GM21447 (cell line): ENCODE data around the gene XRCC4.
"Not testable (repeated sequence)": the region's sequence is repeated elsewhere in the genome, so short reads cannot be mapped to it uniquely, and the experiment has no call there.

Experiments
- ATAC-seq: cut with Tn5 transposase; IDR thresholded peaks from one replicate; pipeline ENCODE4 v1.9.1; 2021; ENCODE audit not compliant: unreplicated experiment

XRCC4 gene

DNA sequence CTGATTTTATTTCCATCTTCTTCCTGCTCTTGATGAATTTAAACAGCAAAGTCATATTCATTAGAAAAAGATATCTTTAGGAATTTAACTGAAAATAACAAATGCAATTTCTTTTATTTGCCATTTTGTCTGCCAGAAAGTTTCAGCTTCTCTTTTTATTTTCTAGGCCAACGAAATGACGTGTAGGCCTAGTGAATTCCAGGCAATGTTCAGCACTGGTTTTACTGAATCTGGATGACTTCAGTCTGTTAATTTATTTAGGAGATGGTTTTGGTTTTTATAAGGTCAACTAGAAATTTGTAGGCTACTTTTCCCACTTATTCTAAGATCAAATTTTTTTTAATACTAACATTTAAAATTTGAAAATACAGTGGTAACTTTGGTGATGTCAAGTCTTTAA is 265.1 kb downstream of the XRCC4 start:
- no peak for ATAC-seq

DNA sequence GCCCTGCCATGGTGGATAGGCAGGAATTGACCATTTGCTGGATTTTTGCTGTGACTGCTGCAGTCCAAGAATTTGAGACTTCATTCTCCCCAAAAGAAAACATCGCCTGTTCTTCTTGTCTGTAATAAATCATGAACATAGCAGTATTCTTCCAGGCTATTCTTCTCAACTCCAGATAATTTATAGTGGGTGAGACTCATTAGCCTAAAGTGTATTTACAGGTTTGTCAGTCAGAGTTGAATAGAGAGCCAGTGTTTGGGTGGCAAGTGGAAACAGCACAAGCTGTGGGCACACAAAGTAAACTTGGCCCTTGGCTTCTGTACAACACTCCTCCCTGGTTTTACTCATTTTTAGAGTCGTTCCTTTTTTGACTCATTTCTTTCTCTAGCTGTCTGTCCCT is 266.0 kb downstream of the XRCC4 start:
- ATAC-seq: no peak

DNA sequence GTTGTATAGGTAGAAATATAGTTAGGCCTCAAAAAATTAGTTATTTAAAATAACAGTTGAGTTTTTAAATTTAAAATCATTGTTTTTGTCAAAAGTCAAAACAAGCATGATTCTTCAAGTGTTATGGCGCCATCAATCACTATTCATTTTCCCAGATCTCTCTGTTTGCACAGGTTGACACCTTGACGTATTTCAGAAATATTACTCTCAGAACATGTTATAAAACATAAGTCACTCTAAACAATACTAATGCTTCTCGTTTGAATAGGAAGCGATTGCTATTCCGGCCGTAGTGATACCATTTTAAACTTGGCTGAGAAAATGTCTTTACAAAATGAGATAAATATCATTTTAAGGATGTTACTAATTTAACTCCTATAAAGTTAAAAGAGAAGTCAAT is 268.1 kb downstream of the XRCC4 start:
- ATAC-seq: no peak

DNA sequence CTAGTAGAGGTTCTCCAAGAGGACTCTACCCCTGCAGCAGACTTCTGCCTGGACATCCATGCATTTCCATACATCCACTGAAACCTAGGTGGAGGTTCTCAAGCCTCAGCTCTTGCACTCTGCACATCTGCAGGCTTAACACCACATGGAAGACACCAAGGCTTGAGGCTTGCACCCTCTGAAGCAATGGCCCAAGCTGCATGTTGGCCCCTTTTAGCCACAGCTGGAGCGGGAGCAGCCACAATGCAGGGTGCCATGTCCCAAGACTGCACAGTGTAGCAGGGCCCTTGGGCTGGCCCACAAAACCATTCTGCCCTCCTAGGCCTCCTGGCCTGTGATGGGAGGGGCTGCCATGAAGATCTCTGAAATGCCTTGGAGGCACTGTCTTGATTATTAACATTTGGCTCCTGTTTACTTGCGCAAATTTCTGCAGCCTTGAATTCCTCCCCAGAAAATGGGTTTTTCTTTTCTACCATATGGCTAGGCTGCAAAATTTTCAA is 271.0 kb downstream of the XRCC4 start:
- no peak for ATAC-seq

DNA sequence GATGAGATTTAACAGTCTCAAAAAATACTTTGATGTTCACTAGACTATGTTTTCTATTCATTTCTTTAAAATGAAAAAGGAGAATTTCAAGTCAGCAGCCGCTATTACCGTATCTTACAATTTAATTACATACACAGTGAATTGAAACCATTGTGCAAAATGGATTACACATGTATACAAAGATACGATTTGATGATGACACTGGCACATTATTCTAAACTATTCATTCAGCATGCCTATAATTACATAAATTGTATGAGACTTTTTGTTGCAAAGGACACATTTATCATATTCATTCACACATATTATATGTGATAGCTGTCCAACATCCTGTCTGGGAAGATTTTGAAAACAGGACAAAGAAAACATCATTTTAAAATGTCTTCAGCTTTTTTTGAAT is 275.9 kb downstream of the XRCC4 start:
- no peak for ATAC-seq

DNA sequence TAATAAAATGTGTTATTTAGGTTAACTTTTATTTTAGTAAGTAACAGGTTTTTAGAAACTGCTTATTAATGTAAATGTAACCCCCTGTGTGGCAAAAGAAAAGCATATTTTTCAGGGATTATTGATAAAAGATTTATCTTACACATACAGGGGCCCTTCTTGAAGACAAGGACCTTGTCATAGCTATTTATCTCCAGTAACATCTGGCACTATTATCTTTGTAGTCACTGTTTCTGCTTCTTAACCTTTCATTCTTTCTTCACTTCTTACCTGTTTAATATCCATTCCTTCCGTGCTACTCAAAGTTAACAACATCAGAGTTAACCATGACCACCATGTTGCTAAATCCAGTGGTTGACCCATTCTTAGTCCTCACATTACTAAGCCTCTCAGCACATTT is 276.4 kb downstream of the XRCC4 start:
- ATAC-seq: no peak

DNA sequence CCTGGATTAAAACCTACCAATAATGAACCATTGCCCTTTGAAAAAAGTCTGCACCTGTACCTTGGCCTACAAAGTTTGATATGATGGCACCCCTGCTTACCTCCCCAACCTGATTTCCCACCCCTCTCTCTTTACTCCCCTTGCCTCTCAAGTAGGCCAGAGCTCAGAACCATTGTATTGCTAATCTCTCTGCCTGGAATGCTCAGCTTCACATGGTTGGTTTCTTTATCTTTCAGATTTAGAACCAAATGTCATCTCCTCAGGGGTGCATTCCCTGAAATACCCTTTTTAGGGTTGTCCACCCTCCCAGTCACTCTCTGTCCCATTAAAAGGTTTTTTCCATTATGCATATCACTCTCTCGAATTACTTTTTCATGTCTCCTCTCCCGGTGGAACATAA is 277.6 kb downstream of the XRCC4 start:
- no peak for ATAC-seq

DNA sequence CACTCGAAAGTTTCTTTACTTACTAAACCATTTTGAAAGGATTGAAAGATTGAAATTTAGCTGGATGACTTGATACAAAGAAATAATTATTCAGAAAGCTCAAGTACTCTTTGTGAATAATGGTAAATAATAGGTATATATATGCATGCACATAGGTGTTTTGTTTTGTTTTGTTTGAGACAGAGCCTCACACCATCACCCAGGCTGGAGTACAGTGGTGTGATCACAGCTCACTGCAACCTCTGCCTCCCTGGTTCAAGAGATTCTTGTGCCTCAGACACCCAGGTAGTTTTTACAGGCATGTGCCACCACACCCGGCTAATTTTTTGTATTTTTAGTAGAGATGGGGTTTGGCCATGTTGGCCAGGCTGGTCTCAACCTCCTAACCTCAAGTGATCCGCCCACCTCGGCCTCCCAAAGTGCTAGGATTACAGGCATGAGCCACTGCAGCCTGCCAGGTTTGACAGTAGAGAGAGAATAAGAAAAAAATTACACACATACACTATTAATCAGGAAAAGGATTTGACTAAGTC is 278.2 kb downstream of the XRCC4 start:
- ATAC-seq: not testable (repeated sequence)

DNA sequence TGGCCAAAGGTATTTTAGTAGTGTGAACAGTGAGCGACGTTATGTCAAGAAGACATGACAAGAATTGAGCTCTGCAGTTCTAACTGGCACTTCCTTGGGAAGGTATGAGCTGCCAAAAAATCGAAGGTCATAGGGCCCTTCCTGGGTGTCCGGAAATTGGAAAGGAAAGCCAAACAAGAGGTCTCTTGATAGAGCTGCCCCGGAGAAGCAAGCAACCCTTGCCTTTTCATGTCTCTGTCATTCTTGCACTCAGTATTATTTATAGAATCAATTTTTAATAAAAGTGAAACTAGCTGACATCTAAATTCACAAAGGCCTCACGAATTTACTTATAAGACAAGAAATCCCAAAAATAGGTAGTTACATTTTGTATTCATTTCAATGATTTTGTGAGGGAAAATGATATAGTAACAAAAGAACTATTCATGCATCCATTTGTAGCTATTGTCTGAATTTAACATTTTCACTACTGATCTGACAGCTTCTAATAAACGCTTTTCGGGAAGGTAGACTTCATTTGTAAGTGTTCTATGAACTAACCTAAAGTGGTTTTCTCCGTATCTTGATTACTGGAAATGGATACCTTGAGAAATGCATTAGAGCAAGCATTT is 280.4 kb downstream of the XRCC4 start:
- ATAC-seq: no peak

DNA sequence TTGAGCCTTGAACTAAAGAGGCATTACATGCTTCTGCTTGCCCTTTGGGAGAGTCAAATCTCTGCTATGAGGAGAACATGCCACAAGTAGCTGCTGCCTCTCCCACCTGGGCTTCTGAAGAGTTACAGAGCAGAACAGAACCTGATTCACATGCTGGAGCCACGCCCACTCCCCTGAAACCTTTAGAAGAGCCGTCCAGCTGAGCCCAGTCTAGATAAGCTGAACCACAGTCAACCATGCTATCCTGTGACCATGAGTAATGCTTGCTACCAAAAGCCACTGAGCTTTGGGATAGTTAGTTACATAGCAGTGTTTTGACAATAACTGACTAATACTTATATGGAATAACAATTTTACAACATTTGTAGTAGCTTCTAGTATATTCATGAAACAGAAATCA is 283.2 kb downstream of the XRCC4 start:
- ATAC-seq: no peak

DNA sequence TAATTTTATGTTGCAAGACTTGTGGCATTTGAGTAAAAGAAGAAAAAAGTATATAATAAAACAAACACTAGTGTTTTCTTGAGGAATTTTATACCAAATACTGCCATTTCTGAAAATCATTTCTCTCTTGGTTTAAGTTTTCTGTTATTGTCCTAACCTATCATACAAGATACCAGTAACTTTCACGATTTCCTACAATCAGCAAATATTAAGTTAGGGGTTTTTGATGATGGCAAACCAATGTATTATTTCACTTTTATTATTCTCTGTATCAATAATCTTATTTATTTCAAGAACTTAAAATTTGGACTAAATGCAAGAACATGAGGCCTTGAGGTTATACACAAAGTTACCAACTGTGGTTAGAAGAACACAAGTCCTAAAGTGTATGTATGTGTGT is 285.2 kb downstream of the XRCC4 start:
- ATAC-seq: no peak

DNA sequence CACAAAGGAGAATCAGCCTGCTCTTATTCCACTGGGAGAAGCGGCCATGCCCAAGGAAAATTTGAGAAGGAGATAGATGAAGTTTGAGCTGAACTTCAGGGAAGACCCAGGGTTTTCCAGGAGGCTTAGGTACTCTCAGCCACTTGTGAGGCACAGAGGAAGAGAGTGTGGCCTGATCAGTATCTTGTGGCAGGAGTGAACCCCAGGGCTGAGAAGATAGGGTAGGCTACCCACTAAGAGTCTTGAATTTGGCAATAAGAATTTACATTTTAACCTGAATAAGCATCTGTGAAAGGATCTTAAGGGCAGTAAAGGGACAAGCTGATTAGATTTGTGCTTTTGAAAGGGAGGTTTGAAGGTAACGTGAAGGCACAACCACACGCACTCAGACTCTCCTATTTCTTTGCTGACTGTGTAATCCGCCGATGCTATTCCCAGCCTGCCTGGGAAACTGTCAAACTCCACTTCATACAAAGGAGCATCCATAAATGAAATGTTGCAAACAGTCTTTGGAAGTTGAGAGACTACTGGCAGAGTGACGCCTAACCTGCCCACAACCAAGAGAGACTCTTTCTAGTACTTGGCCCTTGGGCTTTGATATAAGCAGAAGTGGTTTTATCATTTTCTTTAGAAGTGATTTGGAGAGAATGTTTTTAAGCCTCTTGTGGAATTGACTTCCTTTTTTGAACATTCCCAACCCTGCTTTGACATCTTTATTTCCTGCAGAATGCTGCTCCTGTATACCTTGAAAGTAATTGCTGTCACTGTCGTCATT is 286.0 kb downstream of the XRCC4 start:
- ATAC-seq: no peak

DNA sequence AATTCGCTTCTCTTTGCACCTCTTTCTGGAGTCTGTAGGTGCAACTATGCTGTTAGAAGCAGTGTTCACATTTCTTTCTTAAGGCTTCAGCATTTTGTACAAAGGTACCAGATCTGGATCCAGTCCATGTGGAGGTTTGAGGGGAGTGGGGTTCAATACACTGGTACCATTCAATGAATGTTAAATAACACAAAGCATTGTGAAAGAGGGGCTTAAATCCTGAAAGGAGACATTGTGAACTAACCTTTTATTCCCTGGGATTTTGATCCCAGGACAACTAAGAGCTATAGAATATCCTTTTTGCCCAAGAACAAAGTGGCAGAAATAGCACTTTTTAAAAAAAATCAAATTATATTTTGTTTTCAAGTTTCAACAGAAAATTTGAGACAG is 286.5 kb downstream of the XRCC4 start:
- no peak for ATAC-seq

DNA sequence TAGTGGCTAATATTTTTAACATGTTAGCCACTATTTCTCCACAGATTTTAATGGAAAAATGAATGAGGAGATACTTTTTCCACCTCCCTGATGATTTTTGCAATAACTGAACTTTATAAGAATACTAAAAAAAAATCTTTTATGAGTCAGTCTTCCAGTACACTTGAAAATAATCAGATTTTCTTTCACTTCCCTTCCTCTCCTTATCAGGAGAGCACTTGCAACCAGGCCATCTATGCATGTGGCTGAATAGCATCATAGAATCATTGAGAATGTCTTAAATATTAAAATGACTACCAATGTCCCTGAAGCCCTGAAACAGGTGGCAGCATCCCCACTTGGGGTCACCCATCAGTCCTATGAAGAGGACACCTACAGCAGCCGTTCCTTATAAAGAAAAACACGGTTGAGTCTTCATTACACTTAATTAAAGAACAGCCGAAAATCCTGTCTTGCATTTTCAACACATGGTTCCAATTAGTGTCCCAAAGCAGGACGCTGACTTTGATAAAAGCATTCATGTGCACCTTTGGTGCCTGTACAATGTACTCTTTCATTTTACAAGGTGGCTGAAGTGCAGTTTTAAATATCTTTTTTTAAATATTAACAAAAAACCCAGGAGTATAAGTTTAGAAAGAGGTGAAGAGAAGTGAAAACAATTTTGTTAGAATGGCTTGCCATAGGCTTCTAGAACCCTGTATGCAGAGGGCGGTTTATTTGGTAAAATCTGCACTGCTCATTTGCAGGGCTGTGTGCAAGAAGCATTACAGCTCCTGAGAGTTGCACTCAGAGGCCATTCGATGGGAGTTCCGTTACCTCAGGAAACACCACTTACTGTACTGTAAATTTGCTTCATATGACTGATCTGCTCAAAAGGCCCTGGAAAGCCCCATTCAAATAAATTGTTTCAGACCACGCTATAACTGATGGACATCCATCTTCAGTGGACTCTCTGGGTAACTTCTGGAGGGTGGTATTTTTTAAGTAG is 287.3 kb downstream of the XRCC4 start:
- ATAC-seq: peak; percentile 50

DNA sequence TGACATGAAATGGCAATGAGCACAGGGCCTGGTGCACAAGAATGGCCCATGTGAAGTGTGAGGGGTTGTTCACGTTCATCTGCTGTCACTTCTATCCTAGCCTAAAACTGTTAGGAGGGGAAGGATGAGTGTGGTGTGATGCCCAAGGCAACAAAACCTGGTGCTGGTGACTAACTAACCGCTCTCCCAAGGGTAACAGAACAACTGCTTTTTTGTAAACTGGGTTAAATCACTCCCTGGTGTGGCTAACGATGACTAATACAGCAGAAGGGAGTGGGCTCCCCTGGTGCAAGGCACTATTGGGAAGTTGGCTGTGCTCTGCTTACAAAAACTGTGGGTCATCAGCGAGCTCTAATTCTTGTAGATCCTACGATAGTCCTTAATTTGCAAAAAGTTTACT is 291.0 kb downstream of the XRCC4 start:
- ATAC-seq: peak; percentile 57

DNA sequence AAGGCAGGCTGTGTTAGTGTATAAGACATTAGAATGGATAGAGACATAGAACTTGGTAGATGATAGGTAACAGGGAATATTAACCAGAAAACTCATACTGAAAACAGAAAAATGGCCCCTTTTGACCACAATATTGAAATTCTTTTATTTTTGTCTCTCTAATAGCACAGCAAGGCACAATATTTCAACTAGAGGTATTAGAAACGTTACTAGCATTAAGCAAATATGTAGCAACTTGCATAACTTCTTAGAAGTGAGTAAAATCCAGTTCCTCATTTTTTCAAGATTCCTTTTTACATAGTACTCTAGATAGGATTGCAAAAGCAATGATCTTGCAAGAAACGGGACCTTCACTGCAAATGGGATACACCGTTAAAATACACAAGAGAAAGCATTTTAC is 291.5 kb downstream of the XRCC4 start:
- ATAC-seq: peak; percentile 38

DNA sequence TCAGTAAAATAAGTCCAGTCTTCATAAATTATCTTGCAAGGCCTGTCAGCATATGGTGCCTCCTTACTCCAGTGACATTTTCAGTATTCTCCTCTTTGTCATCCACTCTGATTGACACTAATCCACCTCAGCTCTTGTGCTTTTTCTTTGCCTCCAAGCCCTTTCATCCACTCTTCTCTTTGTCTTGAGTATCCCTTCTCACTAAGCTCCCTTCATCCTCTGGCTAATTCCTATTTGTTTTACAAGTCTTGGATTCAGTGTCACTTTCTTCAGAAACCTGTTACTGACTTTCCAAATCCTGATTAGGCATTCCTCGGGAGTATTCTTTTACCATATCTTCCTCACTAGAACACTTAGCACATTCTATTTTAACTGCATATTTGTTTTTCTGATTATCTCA is 293.6 kb downstream of the XRCC4 start:
- ATAC-seq: no peak

DNA sequence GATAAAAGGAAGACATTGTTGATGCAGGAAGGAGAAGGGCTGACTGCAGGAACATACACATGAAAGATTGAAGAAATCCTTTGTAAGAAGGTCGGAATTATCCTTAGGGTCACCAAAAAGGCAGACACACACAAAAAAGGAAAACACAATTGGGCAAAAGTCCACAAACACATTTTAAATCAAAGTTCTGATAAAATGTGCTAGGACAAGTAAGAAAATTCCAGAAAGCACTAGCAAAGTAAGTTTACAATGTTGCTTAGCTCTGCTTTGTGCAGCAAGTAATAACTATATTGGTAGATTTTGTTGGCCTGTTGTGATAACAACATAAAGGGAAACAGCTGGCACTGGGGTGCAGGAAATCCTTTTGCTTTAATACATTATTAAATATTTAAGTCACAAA is 294.4 kb downstream of the XRCC4 start:
- no peak for ATAC-seq

DNA sequence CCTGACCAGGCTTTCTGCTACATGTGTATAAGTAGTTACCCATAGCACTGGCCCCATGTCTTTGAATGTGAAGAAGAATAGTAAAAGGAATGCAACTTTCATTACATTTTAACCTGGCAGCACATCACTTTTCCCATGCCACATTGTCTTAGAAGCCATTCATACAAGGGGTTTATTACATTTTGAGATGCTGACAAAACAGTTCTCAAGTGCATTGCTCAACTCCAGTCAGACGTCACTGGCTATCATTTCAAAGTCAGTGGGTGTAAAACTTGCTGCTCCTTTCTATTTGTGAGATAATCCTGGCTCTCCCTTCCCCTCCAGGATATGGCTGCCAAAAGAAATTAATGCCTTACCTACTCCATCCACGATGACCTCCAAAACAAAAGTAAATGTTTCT is 297.2 kb downstream of the XRCC4 start:
- no peak for ATAC-seq

DNA sequence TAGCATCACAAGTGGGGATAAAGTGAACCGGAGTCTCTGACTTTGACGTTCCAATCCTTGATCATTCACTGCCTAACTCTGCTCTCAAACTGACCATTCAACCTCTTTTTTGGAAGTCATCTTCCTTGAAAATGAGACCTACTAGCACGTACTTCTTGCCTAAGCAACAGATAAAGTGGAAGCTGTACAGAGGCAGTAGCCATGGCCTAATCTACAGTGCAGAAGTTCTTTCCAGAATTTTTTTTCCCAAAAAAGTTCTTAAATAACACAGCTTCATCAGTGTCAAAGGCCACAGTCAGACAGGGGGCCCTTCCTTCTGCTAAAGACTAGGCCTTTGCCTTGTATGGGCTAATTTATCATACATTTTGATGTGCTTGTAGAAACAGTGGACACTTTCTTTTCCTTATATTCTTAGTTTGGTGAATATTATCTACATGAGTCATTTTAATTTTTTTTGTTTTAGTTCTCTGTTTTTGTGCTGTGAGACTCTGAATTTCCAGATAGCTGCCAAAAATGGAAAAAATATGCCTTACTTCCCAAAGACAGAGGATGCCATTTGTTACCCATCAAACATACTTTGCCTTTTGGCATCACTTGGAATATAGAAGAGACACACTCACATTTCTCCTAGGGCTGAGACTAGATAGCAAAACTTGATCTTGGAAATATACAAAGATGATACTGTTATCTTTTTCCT is 297.9 kb downstream of the XRCC4 start:
- no peak for ATAC-seq

DNA sequence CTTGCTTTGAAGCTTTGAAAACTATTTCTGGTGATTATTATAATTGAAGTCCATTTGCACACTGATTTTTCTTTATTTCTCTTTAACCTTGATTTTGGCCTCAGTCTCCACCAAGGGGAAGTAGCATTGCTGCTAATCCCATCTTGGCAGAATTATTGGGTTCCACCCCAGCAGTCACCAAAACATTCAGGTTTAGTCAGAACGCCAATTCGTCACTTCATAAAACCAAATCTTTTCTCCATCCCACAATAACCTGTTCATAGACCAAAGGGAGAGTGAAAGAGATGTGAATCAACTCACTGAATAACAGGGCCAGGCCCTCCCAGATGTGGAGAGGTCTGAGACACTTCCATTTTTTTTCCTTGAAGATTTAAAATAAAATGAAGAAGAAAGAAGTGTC is 299.1 kb downstream of the XRCC4 start:
- ATAC-seq: no peak
